Liver (tissue), 3 donors: ENCODE results near the gene BRAT1.

Experiments used
- FOXA1 ChIP-seq: IDR thresholded peaks from 2 replicates; pipeline ENCODE4 v1.6.1; 2016; ENCODE audit warnings: antibody characterized with exemption
- GABPA ChIP-seq, 2 donors: IDR thresholded peaks in 1 of 2; conservative IDR thresholded peaks in 1 of 2; 2 replicates each; pipeline ENCODE4 v1.6.1; 2016; ENCODE audit warnings: antibody characterized with exemption in 2 of 2, mild to moderate bottlenecking in 1 of 2, moderate library complexity in 1 of 2
- JUND ChIP-seq, 2 donors: IDR thresholded peaks; 2 replicates each; pipeline ENCODE4 v1.6.1; 2016; ENCODE audit warnings: antibody characterized with exemption in 2 of 2
- NR2F2 ChIP-seq: IDR thresholded peaks from 2 replicates; pipeline ENCODE4 v1.6.1; 2016; ENCODE audit warnings: antibody characterized with exemption
- RAD21 ChIP-seq, 2 donors: IDR thresholded peaks; 2 replicates each; pipeline ENCODE4 v1.6.1; 2016; ENCODE audit warnings: antibody characterized with exemption in 2 of 2, mild to moderate bottlenecking in 2 of 2
- RXRA ChIP-seq, 2 donors: IDR thresholded peaks; 2 replicates each; pipeline ENCODE4 v1.6.1; 2017 to 2018; ENCODE audit warnings: antibody characterized with exemption in 2 of 2, mild to moderate bottlenecking in 1 of 2
- SP1 ChIP-seq: IDR thresholded peaks from 2 replicates; pipeline ENCODE4 v1.6.1; 2018; ENCODE audit warnings: antibody characterized with exemption, mild to moderate bottlenecking
- TAF1 ChIP-seq: conservative IDR thresholded peaks from 2 replicates; pipeline ENCODE4 v1.6.1; 2016; ENCODE audit warnings: antibody characterized with exemption, mild to moderate bottlenecking
- YY1 ChIP-seq: IDR thresholded peaks from 2 replicates; pipeline ENCODE4 v1.6.1; 2016; ENCODE audit warnings: antibody characterized with exemption, mild to moderate bottlenecking
- TF ChIP-seq, protein P1 (sequence below): fragments of 150-350 bp; IDR thresholded peaks from 2 replicates; pipeline ENCODE4 v1.5.1; 2017; ENCODE audit warnings: improper control_type of control experiment, low read depth, low read length; ENCODE audit not compliant: missing input control
- TF ChIP-seq, protein P2 (sequence below): IDR thresholded peaks from 2 replicates; pipeline ENCODE4 v1.6.1; 2016; ENCODE audit warnings: antibody characterized with exemption, mild to moderate bottlenecking
- TF ChIP-seq, protein P3 (sequence below): IDR thresholded peaks from 2 replicates; pipeline ENCODE4 v1.6.1; 2016; ENCODE audit warnings: antibody characterized with exemption
- TF ChIP-seq, protein P4 (sequence below): IDR thresholded peaks from 2 replicates; pipeline ENCODE4 v1.6.1; 2016; ENCODE audit warnings: antibody characterized with exemption
- TF ChIP-seq, protein P5 (sequence below): IDR thresholded peaks from 2 replicates; pipeline ENCODE4 v1.6.1; 2016; ENCODE audit warnings: antibody characterized with exemption
- donor health status: healthy.
- donor health status: healthy.

DNA sequence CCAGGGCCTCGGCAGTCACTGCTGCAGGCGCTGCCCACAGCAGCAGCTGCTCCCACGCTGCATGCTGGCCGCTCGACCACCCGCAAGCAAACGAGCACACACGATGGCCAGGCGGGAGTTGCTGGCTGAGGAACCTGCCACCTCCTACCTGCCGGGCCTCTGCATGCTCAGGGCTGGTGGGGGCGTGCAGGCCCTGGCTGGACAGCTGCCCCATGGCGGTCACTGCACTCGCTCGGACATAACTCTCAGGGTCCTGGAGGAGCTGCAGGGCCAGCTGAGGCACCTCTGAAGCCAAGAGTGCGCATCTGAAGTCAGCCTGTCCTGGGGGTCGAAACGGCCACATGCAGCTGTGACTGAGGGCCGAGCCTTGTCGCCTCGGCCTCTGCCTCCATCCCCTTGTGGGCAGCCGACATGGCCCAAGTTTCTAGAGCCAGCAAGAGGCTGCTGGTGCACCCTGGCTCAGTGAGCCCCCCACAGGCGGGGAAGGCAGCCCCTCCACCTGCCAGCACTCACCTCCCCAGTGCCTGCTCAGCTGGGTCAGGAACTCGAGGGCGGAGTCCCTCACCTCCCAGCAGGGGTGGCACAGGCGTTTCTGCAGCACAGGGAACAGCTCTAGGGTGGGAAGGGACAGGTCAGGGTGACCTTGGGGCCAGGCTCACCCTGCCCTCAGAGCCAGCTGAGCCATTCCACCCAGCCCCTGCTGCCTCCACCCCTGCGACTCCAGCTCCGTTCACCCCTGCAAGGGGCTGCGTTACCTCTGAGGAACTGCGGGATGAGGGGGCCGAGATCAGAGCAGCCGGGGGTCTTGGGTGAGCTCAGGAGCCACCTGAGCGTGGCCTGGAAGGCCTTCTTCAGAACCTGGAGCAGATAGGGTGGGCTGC is 16.1 kb downstream of the BRAT1 start:
- TF ChIP-seq, protein P1, sequence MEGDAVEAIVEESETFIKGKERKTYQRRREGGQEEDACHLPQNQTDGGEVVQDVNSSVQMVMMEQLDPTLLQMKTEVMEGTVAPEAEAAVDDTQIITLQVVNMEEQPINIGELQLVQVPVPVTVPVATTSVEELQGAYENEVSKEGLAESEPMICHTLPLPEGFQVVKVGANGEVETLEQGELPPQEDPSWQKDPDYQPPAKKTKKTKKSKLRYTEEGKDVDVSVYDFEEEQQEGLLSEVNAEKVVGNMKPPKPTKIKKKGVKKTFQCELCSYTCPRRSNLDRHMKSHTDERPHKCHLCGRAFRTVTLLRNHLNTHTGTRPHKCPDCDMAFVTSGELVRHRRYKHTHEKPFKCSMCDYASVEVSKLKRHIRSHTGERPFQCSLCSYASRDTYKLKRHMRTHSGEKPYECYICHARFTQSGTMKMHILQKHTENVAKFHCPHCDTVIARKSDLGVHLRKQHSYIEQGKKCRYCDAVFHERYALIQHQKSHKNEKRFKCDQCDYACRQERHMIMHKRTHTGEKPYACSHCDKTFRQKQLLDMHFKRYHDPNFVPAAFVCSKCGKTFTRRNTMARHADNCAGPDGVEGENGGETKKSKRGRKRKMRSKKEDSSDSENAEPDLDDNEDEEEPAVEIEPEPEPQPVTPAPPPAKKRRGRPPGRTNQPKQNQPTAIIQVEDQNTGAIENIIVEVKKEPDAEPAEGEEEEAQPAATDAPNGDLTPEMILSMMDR = no peak
- TF ChIP-seq, protein P2, sequence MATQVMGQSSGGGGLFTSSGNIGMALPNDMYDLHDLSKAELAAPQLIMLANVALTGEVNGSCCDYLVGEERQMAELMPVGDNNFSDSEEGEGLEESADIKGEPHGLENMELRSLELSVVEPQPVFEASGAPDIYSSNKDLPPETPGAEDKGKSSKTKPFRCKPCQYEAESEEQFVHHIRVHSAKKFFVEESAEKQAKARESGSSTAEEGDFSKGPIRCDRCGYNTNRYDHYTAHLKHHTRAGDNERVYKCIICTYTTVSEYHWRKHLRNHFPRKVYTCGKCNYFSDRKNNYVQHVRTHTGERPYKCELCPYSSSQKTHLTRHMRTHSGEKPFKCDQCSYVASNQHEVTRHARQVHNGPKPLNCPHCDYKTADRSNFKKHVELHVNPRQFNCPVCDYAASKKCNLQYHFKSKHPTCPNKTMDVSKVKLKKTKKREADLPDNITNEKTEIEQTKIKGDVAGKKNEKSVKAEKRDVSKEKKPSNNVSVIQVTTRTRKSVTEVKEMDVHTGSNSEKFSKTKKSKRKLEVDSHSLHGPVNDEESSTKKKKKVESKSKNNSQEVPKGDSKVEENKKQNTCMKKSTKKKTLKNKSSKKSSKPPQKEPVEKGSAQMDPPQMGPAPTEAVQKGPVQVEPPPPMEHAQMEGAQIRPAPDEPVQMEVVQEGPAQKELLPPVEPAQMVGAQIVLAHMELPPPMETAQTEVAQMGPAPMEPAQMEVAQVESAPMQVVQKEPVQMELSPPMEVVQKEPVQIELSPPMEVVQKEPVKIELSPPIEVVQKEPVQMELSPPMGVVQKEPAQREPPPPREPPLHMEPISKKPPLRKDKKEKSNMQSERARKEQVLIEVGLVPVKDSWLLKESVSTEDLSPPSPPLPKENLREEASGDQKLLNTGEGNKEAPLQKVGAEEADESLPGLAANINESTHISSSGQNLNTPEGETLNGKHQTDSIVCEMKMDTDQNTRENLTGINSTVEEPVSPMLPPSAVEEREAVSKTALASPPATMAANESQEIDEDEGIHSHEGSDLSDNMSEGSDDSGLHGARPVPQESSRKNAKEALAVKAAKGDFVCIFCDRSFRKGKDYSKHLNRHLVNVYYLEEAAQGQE = no peak
- TF ChIP-seq NR2F2 (no peak), GABPA (IDR thresholded peaks at IDR 0.05 in 1 of 2, conservative IDR thresholded peaks at IDR 0.05 in 1 of 2) (no peak), SP1 (no peak), YY1 (no peak), RXRA (IDR thresholded peaks at IDR 0.05) (no peak), TAF1 (no peak), FOXA1 (no peak), RAD21 (IDR thresholded peaks at IDR 0.05) (no peak), JUND (IDR thresholded peaks at IDR 0.05) (no peak)
- TF ChIP-seq, protein P3, sequence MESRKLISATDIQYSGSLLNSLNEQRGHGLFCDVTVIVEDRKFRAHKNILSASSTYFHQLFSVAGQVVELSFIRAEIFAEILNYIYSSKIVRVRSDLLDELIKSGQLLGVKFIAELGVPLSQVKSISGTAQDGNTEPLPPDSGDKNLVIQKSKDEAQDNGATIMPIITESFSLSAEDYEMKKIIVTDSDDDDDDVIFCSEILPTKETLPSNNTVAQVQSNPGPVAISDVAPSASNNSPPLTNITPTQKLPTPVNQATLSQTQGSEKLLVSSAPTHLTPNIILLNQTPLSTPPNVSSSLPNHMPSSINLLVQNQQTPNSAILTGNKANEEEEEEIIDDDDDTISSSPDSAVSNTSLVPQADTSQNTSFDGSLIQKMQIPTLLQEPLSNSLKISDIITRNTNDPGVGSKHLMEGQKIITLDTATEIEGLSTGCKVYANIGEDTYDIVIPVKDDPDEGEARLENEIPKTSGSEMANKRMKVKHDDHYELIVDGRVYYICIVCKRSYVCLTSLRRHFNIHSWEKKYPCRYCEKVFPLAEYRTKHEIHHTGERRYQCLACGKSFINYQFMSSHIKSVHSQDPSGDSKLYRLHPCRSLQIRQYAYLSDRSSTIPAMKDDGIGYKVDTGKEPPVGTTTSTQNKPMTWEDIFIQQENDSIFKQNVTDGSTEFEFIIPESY = no peak
- TF ChIP-seq, protein P4, sequence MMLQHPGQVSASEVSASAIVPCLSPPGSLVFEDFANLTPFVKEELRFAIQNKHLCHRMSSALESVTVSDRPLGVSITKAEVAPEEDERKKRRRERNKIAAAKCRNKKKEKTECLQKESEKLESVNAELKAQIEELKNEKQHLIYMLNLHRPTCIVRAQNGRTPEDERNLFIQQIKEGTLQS = no peak
- TF ChIP-seq, protein P5, sequence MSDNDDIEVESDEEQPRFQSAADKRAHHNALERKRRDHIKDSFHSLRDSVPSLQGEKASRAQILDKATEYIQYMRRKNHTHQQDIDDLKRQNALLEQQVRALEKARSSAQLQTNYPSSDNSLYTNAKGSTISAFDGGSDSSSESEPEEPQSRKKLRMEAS = no peak
